Measurements from ENCODE around the gene UNC119. TPM values are rescaled to one million over a fixed set of nuclear protein-coding genes. Genes with fewer than 3 reads are reported as not detected.
"Not testable (repeated sequence)": the region's sequence is repeated elsewhere in the genome, so short reads cannot be mapped to it uniquely, and the experiment has no call there.

UNC119 gene
- polyA plus RNA-seq, 3 donors, result 53.8 to 63.2 (median 59.6) TPM

- peak; percentile 66 to 89 (median 83) for DNase-seq (ENCODE audit: extremely low read depth in 1 of 11, low read depth in 9 of 11, low spot score in 4 of 11)
Measured at GRCh38 chr17:28576758-28577465, 24.5 kb upstream of the UNC119 start, which contains the start of gene ALDOC. Gene ALDOC, minus strand, starts transcription at chr17:28576895. Its CDS starts 1,363 bp downstream, at chr17:28575532.

- DNase-seq (ENCODE audit: extremely low read depth in 1 of 11, low read depth in 9 of 11, low spot score in 4 of 11), result not testable (repeated sequence)
Measured at GRCh38 chr17:28576016-28576415, 23.6 kb upstream of the UNC119 start.

GRCh38 chr17:28575126-28575795 lies 22.8 kb upstream of the UNC119 start:
- DNase-seq (ENCODE audit: extremely low read depth in 1 of 11, low read depth in 9 of 11, low spot score in 4 of 11), result no peak

- DNase-seq (ENCODE audit: extremely low read depth in 1 of 11, low read depth in 9 of 11, low spot score in 4 of 11), result no peak
Measured at GRCh38 chr17:28574526-28574925, 22.1 kb upstream of the UNC119 start.

- DNase-seq (ENCODE audit: extremely low read depth in 1 of 11, low read depth in 9 of 11, low spot score in 4 of 11), result no peak
Measured at GRCh38 chr17:28573966-28574480, 21.6 kb upstream of the UNC119 start.

- no peak for DNase-seq (ENCODE audit: extremely low read depth in 1 of 11, low read depth in 9 of 11, low spot score in 4 of 11)
Measured at GRCh38 chr17:28573521-28573920, 21.1 kb upstream of the UNC119 start.

GRCh38 chr17:28573040-28573380 lies 20.6 kb upstream of the UNC119 start:
- DNase-seq (ENCODE audit: extremely low read depth in 1 of 11, low read depth in 9 of 11, low spot score in 4 of 11), result no peak

- DNase-seq (ENCODE audit: extremely low read depth in 1 of 11, low read depth in 9 of 11, low spot score in 4 of 11), result no peak
Measured at GRCh38 chr17:28572259-28573039, 20.0 kb upstream of the UNC119 start.

- peak; percentile 71 to 92 (median 86) for DNase-seq (ENCODE audit: extremely low read depth in 1 of 11, low read depth in 9 of 11, low spot score in 4 of 11)
Measured at GRCh38 chr17:28571361-28572122, 19.1 kb upstream of the UNC119 start, which contains the start of gene PIGS. Gene PIGS, minus strand, starts transcription at chr17:28571524. Its CDS starts 28 bp downstream, at chr17:28571496.

GRCh38 chr17:28570716-28571360 lies 18.4 kb upstream of the UNC119 start:
- DNase-seq (ENCODE audit: extremely low read depth in 1 of 11, low read depth in 9 of 11, low spot score in 4 of 11), result peak in 2 of 11 donors; percentile 21 to 22

- DNase-seq (ENCODE audit: extremely low read depth in 1 of 11, low read depth in 9 of 11, low spot score in 4 of 11), result no peak
Measured at GRCh38 chr17:28569446-28569845, 17.0 kb upstream of the UNC119 start.

- DNase-seq (ENCODE audit: extremely low read depth in 1 of 11, low read depth in 9 of 11, low spot score in 4 of 11), result no peak
Measured at GRCh38 chr17:28567604-28568003, 15.2 kb upstream of the UNC119 start.

- DNase-seq (ENCODE audit: extremely low read depth in 1 of 11, low read depth in 9 of 11, low spot score in 4 of 11), result no peak
Measured at GRCh38 chr17:28563475-28563874, 11.1 kb upstream of the UNC119 start.

- no peak for DNase-seq (ENCODE audit: extremely low read depth in 1 of 11, low read depth in 9 of 11, low spot score in 4 of 11)
Measured at GRCh38 chr17:28555022-28555421, 2.6 kb upstream of the UNC119 start.

- DNase-seq (ENCODE audit: extremely low read depth in 1 of 11, low read depth in 9 of 11, low spot score in 4 of 11), result no peak
Measured at GRCh38 chr17:28554565-28554964, 2.1 kb upstream of the UNC119 start.

GRCh38 chr17:28553000-28553505 lies 629 bp upstream of the UNC119 start:
- DNase-seq (ENCODE audit: extremely low read depth in 1 of 11, low read depth in 9 of 11, low spot score in 4 of 11), result no peak

- DNase-seq (ENCODE audit: extremely low read depth in 1 of 11, low read depth in 9 of 11, low spot score in 4 of 11), result peak in 2 of 11 donors; percentile 11 to 31
Measured at GRCh38 chr17:28551421-28552175, 826 bp downstream of the UNC119 start.
